Stromal cell of bone marrow (primary cell): ENCODE results near the gene PCDH20.
"Not testable (repeated sequence)": the region's sequence is repeated elsewhere in the genome, so short reads cannot be mapped to it uniquely, and the experiment has no call there.

Source experiments
- DNase-seq: peaks from one replicate; pipeline ENCODE4 v3.0.0-alpha.2; 2012; ENCODE audit warnings: low read depth

PCDH20 gene, protein sequence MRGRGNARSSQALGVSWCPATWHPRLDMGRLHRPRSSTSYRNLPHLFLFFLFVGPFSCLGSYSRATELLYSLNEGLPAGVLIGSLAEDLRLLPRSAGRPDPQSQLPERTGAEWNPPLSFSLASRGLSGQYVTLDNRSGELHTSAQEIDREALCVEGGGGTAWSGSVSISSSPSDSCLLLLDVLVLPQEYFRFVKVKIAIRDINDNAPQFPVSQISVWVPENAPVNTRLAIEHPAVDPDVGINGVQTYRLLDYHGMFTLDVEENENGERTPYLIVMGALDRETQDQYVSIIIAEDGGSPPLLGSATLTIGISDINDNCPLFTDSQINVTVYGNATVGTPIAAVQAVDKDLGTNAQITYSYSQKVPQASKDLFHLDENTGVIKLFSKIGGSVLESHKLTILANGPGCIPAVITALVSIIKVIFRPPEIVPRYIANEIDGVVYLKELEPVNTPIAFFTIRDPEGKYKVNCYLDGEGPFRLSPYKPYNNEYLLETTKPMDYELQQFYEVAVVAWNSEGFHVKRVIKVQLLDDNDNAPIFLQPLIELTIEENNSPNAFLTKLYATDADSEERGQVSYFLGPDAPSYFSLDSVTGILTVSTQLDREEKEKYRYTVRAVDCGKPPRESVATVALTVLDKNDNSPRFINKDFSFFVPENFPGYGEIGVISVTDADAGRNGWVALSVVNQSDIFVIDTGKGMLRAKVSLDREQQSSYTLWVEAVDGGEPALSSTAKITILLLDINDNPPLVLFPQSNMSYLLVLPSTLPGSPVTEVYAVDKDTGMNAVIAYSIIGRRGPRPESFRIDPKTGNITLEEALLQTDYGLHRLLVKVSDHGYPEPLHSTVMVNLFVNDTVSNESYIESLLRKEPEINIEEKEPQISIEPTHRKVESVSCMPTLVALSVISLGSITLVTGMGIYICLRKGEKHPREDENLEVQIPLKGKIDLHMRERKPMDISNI

DNA sequence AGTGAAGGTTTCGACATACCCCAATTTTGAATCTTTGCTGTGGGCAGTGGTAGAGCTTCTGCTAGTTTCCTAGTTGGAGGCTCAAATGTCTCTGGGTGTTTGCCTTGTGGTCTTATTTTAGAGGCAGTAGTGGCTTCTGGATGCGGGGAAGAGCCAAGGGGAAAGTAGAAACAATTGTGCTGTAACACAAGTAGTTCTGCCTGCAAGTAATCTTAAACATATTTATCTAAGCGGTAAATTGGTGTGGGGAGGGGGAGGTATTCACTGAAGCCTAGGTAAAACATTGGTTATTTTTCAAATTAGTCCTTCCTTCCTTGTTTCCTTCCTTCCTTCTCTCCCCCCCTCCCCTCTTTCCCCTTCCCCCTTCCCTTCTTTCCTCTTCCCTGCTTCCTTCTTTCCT, at the start of gene PCDH20:
Gene PCDH20 (minus strand): TSS at position 101 of the 400 bp plus-strand sequence. CDS start 691 bp downstream, outside the sequence.
- no peak for DNase-seq

DNA sequence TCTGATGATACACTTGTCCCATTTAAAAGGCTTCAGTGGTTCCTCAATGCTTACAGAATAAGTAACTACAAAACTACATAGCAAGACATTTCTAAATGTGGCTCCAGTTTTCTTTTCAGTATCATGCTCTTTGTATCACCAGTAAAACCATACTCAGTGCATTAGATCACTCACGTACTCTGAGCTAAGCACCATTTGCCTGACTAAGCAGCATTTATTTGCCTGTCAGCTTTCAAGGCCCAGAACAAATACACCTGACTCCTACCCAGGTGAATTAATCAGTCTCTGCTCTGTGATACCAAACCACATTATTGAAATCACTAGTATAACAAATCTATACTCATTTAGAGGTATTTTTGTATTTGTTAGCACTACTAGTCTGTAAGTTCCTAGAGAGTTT, 47.4 kb upstream of the PCDH20 start:
- DNase-seq = no peak

DNA sequence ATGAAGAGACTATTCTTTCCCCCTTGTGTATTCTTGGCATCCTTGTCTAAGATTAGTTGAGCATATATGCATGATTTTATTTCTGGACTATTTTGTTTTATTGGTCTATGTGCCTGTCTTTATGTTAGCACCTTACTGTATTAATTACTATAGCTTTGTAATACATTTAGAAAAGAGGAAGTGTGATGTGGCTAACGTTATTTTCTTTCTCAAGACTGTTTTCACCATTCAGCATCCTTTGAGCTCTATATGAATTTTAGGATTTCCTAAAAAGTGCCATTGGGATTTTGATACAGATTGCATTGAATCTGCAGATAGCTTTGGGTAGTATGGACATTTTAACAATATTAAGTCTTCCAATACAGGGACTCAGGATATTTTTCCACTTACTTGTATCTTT, 37.5 kb upstream of the PCDH20 start:
- no peak for DNase-seq

DNA sequence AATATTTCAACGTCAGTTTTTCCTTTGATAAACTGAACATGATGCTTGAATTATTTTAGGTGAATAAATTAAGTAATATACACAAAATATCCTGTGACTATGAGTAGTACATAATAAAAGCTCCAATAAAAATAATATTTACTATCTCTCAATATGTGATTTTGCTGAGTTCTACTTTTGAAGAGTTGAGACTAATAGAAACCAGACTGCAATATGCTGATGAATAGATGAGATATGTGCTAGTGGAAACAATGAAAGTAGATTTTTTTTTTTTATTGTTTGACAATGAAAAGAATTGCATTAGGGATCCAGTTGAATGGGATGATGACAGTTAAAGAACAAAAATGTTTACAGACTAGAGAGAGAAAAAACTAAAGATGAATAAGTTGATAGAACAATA, 16.4 kb upstream of the PCDH20 start:
- no peak for DNase-seq

DNA sequence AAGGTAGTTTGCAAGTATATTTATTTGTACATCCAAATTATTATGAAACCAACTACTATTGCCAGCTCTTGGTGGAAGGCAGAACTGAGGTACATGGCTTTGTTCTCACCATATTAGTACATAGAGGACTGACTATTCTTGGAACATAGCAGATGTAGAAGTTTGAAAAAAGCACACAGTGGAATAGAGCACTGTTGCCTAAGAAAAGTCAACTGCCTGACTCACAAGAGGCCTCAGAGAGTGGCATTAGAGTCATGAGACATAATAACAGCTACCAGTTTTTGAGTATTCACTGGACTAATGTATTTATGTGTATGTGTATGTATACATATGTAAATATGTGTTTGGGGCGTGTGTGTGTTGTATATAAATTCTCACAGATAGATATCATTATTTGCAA, 8.3 kb upstream of the PCDH20 start:
- no peak for DNase-seq

DNA sequence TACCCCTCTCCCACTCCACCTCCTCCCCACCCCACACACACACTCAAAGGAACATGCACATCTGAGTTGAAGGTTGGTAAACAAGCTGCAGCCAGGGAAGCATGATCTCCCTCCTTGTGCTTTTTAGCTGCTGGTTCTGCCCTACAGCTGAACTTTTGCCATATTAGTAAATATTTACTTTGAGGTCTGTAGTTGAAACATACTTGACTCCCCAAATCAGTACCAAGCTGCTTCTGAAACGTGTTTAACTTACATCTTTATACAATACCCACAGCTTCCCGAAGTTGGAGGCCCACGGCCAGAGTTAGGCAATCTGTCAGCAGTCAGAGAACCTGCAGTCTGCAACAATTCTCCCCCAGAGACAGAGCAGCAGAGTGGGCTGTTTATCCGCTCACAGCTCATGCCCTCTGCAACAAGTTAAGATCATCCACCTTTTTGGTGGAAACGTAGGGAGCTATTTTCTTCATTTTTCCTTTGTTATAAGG, 1.5 kb upstream of the PCDH20 start:
- DNase-seq = no peak

DNA sequence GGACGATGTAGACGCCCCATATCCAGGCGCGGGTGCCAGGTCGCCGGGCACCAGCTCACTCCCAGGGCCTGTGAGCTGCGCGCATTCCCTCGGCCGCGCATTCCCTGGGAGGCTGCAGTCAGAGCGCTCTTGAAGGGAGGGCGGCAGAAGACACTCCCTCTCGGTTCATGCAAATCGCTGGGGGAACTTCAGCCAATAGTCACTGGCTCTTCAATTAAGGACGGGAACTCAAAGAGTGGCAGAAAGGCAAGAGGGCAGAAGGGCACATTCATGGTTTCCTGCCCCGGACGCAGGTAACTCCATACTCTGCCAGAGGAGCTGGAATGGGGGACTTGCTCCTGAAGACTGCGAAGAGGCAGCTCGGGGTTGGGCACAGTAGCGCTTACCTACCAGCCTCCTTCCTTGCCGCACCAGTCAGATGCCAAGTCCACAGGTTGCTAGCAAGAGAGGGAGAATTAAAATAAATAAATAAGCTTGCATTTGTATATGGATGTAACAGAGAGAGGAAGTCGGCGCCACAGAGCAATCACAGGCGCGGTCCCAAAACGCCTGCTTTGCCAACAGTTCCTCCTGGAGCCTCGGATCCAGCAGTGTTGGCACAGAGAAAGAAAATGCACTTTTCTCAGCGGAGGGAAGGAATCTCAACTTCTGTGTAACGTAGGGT, 459 bp downstream of the PCDH20 start:
- no peak for DNase-seq

DNA sequence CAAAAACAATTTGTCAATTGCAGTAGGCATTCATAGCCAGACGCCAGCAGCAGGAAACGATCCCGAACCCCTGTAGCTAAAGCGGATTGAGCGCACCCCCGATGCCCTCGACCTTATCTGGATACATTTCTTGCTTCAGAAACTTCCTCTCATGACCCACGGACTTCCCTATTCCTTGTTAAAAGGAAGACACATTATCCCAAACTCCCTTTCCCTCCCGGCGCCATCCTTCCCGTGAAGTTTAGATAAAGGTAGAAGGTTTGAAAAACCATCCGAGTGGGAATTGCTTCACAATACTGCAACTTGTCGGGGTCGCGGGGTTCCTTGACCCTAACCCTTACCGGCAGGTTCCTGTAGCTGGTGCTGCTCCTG, 977 bp downstream of the PCDH20 start:
- DNase-seq = no peak

DNA sequence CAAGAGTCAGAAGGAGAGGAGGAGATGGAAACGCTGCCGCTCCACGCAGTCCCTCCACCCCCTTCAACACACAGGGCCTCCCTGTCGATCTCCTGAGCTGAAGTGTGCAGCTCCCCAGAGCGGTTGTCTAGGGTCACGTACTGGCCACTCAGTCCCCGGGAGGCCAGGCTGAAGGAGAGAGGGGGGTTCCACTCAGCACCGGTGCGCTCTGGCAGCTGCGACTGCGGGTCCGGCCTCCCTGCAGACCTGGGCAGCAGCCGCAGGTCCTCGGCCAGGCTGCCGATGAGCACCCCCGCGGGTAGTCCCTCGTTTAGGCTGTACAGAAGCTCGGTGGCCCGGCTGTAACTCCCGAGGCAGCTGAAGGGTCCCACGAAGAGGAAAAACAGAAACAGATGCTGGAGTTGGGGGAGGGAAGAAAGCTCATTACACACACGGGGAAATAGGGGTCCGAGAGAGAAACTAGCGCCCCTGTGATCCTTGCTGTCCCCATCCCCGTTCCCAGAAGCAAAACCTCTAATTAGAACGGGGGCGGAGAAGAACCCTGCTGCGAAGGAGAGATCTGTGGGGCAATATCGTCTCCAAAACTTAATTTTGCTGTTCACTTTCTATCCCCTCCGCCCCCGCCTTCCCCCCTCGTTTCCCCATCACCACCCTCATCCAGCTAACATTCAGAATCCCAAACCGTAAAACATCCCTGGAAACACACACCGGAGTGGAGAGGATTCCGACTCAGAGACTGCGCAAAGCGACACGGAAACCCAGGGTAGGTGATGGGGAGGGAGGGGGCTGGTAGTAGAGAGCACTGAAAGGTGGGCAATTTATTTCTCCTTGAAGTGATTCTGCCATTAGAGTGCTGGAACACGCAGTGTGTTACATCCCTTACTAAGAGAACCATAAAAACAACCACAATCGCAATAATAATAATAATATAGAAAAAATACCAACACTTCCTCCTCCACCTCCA, 1.8 kb downstream of the PCDH20 start:
- DNase-seq = no peak

DNA sequence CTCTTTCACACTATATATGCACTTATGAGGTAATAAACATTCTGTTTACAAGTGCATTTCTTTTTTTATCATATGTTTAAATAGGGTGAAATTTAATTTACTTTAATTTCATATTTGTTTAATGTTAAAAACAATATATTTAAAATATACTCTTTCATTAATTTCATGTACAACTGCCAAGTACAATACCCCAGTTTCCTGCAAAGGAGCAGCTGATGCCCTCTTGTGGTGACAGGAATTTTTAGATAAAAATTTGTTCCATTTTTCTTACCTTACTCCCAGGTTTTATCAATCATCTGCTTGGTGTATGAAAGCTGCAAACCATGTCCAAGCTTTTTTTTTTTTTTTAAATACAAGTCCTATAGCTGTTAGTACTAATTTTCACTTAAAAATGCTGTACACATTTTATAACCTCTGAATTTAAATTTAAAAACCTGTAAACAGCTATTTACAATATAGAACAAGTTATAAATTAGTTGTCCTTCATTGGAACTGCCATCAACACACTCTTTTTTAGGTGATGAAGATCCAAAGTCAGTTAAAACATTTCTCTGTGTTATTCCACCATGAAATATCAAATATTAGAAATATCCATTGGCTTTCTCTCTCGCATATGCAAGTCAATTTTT, 4.9 kb downstream of the PCDH20 start:
- no peak for DNase-seq

DNA sequence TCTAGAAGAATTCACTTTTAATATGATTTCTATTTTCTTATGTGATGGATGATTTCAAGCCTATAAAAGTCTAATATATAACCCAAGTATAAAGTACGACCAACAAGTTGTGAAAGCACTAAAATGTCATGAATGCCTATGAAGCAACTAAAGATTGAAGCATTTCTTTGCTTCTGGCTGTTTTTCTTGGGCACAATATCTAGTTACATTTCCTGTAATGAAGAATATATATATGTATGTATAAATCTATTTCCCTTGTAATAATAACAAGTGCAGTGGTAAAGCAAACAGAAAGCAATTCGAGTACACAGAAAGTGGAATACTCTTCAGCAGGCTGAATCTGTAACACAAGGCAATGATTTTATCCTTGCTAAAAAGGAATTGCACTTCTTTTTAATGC, 5.4 kb downstream of the PCDH20 start:
- DNase-seq = no peak

DNA sequence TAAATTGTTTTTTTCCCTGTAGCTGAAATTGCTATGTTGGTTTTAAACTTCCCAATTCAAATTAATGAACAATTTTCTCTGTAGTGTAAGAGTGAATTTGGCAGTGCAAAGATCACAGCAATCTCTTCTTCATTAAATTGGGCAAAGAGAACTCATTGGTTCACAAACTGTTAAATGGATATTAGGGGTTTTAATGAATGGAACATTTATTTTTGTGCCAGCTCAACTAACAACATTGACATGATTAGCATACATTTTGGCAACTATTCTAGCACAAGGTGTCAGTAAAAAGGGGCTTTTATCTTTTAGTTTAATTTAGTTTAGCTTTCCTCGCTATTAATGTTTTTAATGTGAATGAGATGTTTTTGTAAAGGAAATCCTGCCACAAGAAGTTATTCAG, 7.1 kb downstream of the PCDH20 start:
- DNase-seq = no peak

DNA sequence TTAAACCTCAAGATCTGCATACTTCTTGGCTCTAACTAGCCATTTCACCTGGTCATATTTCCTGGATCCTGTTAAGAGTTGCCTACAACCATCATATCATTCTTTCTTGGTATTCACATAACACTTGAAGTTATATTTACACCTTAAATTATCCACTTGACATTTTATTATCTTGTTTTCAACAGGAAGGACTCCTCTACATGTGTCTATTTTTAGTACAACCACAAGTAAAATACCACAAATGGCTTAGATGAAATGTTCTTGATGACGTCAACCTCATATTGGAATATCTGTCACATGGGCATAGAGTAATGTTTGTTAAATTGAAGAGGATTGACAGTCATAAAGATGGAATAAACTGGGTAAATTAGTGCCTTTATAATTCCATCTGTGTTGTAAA, 9.4 kb downstream of the PCDH20 start:
- no peak for DNase-seq

DNA sequence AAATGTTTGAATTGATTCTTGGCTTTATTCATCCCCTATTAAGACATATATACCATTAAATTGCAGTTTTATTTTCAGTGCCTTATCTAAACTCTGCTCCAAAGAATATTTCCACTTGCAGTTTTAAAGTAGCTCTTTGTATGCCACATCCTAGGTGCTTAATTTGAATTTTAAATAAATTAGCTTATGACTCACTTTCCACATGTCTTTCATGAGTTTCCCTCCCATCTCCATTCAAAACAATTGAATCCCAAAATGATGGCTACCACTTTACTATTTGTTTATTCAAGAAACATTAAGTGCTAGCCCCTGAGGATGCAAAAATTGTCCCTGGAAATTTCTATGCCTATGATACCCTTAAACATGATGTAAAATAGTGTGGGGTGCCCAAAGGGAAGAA, 19.5 kb downstream of the PCDH20 start:
- DNase-seq = no peak

DNA sequence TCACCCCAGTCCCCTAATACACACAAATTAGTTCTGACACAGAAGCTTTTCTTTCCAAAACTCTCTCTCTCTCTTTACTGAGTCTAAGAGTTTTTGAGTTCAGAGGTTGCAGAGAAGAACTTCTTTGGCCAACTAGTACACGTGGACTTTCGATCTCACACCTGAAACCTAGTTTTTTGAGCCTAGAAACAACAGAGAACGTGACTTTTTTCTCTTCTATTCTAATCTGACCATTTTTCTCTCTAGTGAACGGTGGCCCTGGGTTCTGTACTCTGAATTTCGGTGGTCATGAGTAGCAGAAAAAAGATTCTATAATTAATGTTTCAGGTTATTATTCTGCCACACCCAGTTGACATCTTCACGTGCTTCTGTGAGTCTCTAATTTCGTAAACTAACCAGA, 24.2 kb downstream of the PCDH20 start:
- no peak for DNase-seq

DNA sequence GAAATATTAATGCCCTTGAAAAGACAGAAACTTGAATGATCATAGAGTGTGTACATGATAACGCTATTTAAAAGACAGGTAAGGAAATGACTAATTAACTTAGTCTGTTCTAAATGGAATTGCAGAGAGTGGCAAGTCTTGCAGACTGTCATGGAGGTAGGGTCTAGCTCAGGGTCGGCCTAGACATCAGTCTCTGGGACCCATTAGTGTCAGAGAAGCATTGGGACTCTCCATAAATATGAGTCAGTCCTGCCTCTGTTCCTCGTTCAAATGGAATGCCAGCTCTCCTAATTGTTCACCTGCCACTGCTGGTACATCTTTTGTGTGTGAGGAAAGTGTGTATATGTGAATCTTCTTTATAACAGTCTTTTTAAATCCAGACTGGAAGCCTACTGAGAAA, 28.0 kb downstream of the PCDH20 start:
- DNase-seq = no peak

DNA sequence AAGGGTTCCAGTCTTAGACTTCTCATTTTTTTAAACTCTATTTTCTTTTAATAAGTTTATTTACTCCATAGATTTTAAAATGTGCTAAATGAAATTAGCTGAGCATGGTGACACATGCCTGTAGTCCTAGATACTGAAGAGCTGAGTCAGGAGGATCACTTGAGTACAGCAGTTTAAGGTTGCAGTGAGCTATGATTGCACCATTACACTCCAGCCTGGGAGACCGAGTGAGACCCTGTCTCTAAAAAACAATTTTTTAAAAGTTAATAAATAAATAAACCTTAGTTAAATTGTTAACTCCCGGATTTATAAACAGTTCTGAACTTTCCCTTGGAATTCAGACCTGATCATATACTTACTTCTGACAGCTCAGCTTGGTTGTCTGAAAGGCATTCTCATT, 32.5 kb downstream of the PCDH20 start:
- no peak for DNase-seq

DNA sequence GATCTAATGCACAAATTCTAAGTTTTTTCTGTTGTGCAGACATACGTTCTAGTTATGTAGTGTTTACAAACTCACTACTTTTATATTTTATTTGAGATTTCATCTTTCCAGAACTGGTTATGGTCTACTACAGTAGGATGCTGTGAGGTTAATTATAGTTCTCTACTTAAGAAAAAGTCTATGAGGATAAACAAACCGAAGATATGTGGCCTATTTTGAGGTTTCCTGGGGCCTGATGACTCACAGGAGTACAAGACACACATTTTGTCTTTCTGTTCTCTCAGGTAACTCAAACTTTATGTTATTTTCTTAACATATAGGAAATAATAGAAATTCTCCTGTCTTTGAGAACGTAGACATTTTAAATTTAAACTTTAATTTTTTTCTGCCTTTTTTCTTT, 45.1 kb downstream of the PCDH20 start:
- no peak for DNase-seq

DNA sequence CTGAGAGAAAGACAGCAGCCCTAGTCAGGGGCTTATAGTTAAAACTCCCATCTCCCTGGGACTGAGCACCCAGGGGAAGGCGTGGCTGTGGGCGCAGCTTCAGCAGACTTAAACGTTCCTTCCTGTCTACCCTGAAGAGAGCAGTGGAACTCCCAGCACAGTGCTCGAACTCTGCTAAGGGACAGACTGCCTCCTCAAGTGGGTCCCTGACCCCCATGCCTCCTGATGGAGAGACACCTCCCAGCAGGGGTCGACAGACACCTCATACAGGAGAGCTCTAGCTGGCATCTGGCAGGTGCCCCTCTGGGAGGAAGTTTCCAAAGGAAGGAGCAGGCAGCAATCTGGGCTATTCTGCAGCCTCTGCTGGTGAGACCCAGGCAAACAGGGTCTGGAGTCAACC, 51.0 kb downstream of the PCDH20 start:
- not testable (repeated sequence) for DNase-seq

DNA sequence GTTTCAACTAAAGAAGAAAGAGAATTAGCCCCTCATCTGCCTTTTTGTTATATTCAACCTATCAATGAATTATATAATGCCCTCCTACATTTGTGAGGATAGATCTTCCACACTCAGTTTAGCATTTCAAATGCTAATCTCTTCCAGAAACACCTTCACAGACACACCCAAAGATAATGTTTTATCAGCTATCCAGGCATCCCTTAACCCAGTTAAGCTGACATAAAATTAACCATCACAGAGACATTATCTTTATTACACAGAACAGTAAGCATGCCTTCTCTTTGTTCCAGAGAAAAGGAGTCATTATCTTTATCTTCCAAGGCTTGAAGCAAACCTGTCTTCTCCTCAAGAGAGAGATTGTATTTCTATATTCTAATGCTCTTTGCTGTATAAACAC, 53.1 kb downstream of the PCDH20 start:
- no peak for DNase-seq
